Measurements from ENCODE around the gene ADAMTS20. TPM values are rescaled to one million over a fixed set of nuclear protein-coding genes. Genes with fewer than 3 reads are reported as not detected.

ADAMTS20 gene
- total RNA-seq, 1 experiment from 2014 or later, result 6.0 TPM

GRCh38 chr12:43493261-43493797 is 58.7 kb downstream of the ADAMTS20 start (continued):
- no peak for TF ChIP-seq ATF6 (CRISPR knock-in tag; IDR thresholded peaks at IDR 0.05)
- TF ChIP-seq SMAD3 (CRISPR knock-in tag; IDR thresholded peaks at IDR 0.05; ENCODE audit: borderline replicate concordance), result no peak
- no peak for TF ChIP-seq PREB (CRISPR knock-in tag; IDR thresholded peaks at IDR 0.05; ENCODE audit: borderline replicate concordance)
- TF ChIP-seq NR3C1 (CRISPR knock-in tag; conservative IDR thresholded peaks at IDR 0.05; ENCODE audit: low read depth), result no peak
- no peak for TF ChIP-seq ZNF219 (CRISPR knock-in tag; IDR thresholded peaks at IDR 0.05; ENCODE audit: borderline replicate concordance)
- no peak for TF ChIP-seq FOXK1 (CRISPR knock-in tag; IDR thresholded peaks at IDR 0.05)
- no peak for TF ChIP-seq JAZF1 (CRISPR knock-in tag; IDR thresholded peaks at IDR 0.05)

- Mint-ChIP-seq H3K27me3 (ENCODE audit: low read depth) (no peaks in the 10 kb centered on the region), H3K36me3 (peaks cover 15% of the 10 kb centered on the region), H3K4me1 (peaks cover 10% of the 10 kb centered on the region), H3K27ac (no peak overlapping the region), H3K4me3 (no peak overlapping the region), H3K9me3 (peaks cover 21% of the 10 kb centered on the region)
- POLR2A ChIA-PET, result interaction anchor here (0.6 kb wide), 1 partner anchor 821 kb away, joined by 8 read pairs; no protein-coding TSS in a partner anchor
- CTCF ChIA-PET, result no interaction called here
- TF ChIP-seq SMAD3 (CRISPR knock-in tag; IDR thresholded peaks at IDR 0.05; ENCODE audit: borderline replicate concordance) (no peak), NFE2L1 (CRISPR knock-in tag; IDR thresholded peaks at IDR 0.05) (no peak), ZNF219 (CRISPR knock-in tag; IDR thresholded peaks at IDR 0.05; ENCODE audit: borderline replicate concordance) (no peak), NR3C1 (CRISPR knock-in tag; conservative IDR thresholded peaks at IDR 0.05; ENCODE audit: low read depth) (no peak), CREB1 (CRISPR knock-in tag; IDR thresholded peaks at IDR 0.05) (no peak), TP53 (CRISPR knock-in tag; IDR thresholded peaks at IDR 0.05) (no peak), RELA (CRISPR knock-in tag; IDR thresholded peaks at IDR 0.05; ENCODE audit: borderline replicate concordance) (no peak), EMX1 (CRISPR knock-in tag; IDR thresholded peaks at IDR 0.05) (no peak), ZNF263 (CRISPR knock-in tag; IDR thresholded peaks at IDR 0.05; ENCODE audit: low read depth) (no peak), FOXP4 (CRISPR knock-in tag; IDR thresholded peaks at IDR 0.05) (no peak), STAT6 (CRISPR knock-in tag; conservative IDR thresholded peaks at IDR 0.05; ENCODE audit: low read depth) (no peak), E2F1 (CRISPR knock-in tag; IDR thresholded peaks at IDR 0.05) (no peak), NFYB (CRISPR knock-in tag; conservative IDR thresholded peaks at IDR 0.05; ENCODE audit: low read depth) (no peak), NFATC4 (CRISPR knock-in tag; IDR thresholded peaks at IDR 0.05) (no peak), ATF2 (CRISPR knock-in tag; IDR thresholded peaks at IDR 0.05; ENCODE audit: borderline replicate concordance, low read depth) (no peak), ELF4 (CRISPR knock-in tag; IDR thresholded peaks at IDR 0.05; ENCODE audit: low read depth) (no peak)
- DNase-seq (ENCODE audit: low spot score) (no peak), ATAC-seq (no peak; the same call in 1 of the 2 replicates)
Measured at GRCh38 chr12:43482311-43483085, 69.5 kb downstream of the ADAMTS20 start.

All from WTC11 (cell line).